Measurements from ENCODE around the gene MFGE8. TPM values are rescaled to one million over a fixed set of nuclear protein-coding genes. Genes with fewer than 3 reads are reported as not detected.

MFGE8 gene
- total RNA-seq, 1 experiment from 2014 or later, result 141 TPM

- no peak for DNase-seq (ENCODE audit: low read depth)
- in situ Hi-C loops (cut with HindIII; ENCODE audit: low pct_unique_long_range_greater_than_20kb, low sequenced_read_pairs), result no loop called here
These were observed 10.9 kb downstream of the MFGE8 start for GRCh38 chr15:88902221-88902835.

DNA sequence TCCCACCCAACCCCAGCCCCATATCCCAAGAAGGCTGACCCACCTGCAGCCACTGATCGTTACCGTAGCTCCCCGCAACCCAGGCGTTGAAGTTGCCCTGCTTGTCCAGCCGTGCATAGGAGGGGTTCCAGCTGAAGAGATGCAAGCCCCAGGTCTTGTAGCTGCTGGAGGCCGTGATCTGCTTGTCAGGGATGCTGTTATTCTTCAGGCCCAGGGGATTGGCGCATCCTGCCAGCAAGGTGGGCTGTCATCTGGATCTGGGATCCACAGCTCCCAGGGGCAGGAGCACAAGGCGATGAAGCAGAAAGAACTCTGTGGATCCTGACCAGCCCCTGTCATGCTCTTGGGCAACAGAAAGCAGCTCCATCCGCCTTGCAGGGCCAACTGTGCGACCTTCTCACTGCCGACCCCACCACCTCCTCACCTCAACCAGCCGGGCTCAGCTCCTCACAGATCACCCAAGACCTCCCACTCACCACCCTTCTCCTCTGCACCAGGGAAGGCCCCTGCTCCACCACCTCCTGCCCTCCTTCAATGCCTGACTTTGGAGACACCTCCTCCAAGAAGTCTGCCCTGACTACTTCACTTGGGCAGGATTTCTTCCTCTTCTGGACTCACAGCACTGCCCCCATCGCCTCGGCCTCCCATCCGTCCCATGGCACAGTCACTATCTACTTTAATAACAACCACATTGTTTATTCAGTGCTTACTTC is 11.5 kb downstream of the MFGE8 start:
- in situ Hi-C loops (cut with HindIII; ENCODE audit: low pct_unique_long_range_greater_than_20kb, low sequenced_read_pairs), result no loop called here

DNA sequence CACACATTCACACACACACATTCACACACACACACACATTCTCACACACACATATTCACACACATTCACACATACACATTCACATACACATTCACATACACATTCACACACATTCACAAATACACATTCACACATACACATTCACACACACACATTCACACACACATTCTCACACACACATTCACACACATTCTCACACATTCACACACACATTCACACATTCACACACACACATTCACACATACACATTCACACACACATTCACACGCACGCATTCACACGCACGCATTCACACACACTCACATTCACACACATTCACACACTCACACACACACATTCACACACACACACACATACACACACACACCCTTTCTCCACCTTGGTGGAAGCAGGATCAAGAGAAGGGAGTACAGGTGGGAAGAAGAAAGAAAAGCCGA is 12.2 kb downstream of the MFGE8 start:
- in situ Hi-C loops (cut with HindIII; ENCODE audit: low pct_unique_long_range_greater_than_20kb, low sequenced_read_pairs), result no loop called here
- DNase-seq (ENCODE audit: low read depth), result no peak

More for the DNA sequence above, 11.5 kb downstream of the MFGE8 start:
- DNase-seq (ENCODE audit: low read depth), result no peak

GRCh38 chr15:88900309-88900981 is 12.7 kb downstream of the MFGE8 start:
- in situ Hi-C loops (cut with HindIII; ENCODE audit: low pct_unique_long_range_greater_than_20kb, low sequenced_read_pairs), result no loop called here
- DNase-seq (ENCODE audit: low read depth), result peak; percentile 83

DNA sequence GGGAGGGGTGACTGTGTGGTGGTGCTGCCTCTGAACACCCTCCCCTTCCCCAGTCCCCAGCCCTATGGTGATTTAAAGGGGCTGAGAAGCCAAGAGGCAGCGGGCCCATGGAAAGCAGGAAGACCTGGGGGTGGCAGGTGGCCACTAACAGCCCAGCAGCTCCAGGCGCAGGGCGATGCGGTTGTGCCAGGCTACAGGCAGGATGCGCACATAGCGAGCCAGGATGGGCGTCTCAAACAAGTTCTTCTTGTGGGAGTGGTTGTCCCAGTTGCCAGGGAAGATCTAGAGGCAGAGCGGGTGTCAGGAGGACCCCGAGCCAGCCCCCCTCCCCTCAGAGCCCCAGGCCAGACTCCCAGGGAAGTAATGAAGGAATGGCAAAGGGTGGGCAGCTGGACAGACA is 13.9 kb downstream of the MFGE8 start:
- in situ Hi-C loops (cut with HindIII; ENCODE audit: low pct_unique_long_range_greater_than_20kb, low sequenced_read_pairs), result no loop called here
- no peak for DNase-seq (ENCODE audit: low read depth)

- DNase-seq (ENCODE audit: low read depth), result no peak
These were observed 14.4 kb downstream of the MFGE8 start for GRCh38 chr15:88898736-88899135.

GRCh38 chr15:88897456-88898194 is 15.6 kb downstream of the MFGE8 start:
- in situ Hi-C loops (cut with HindIII; ENCODE audit: low pct_unique_long_range_greater_than_20kb, low sequenced_read_pairs), result no loop called here
- peak; percentile 86 for DNase-seq (ENCODE audit: low read depth)

More at GRCh38 chr15:88898736-88899135, 14.4 kb downstream of the MFGE8 start:
- in situ Hi-C loops (cut with HindIII; ENCODE audit: low pct_unique_long_range_greater_than_20kb, low sequenced_read_pairs), result no loop called here

GRCh38 chr15:88897142-88897455 is 16.1 kb downstream of the MFGE8 start:
- in situ Hi-C loops (cut with HindIII; ENCODE audit: low pct_unique_long_range_greater_than_20kb, low sequenced_read_pairs), result no loop called here
- DNase-seq (ENCODE audit: low read depth), result no peak

DNA sequence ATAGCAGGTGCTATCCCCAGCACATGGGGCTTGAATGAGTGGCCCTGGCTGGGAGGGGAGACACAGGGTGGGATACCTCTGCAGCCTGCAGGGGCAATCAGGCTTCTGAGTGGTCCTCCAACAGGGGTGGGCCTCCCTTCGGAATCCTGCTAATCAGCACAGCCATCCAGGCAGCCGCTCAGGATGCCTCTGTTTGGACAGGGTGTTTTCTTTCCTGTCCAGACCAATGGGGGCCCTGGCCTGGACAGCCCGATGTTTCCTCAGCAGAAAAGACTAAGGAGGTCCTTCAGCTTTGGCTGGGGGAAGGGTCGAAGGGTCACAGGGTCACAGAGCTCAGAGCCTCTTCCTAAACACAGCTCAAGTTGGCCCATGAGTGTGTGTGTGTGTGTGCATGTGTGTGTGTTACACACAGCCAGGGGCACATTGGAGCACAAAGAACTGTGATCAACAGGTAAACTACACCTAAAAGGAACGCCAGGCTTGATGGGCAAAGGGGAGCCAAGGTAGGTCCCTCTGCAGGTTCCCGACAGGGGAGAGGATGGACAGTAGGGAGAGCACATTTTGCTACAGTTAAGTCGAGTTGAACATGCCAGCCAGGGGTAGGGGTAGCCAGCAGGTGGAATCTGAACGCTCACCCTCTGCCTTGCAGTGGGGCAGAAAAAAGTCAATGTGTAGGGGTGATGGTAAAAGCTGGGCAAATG is 16.7 kb downstream of the MFGE8 start:
- no peak for DNase-seq (ENCODE audit: low read depth)
- in situ Hi-C loops (cut with HindIII; ENCODE audit: low pct_unique_long_range_greater_than_20kb, low sequenced_read_pairs), result no loop called here

GRCh38 chr15:88894819-88895767 is 18.1 kb downstream of the MFGE8 start, which contains the start of gene HAPLN3:
HAPLN3 (minus strand) TSS chr15:88895544; CDS start chr15:88887298, 8,246 bp downstream.
- peak; percentile 61 for DNase-seq (ENCODE audit: low read depth)
- in situ Hi-C loops (cut with HindIII; ENCODE audit: low pct_unique_long_range_greater_than_20kb, low sequenced_read_pairs), result no loop called here

GRCh38 chr15:88894348-88894818 is 18.8 kb downstream of the MFGE8 start:
- no peak for DNase-seq (ENCODE audit: low read depth)
- in situ Hi-C loops (cut with HindIII; ENCODE audit: low pct_unique_long_range_greater_than_20kb, low sequenced_read_pairs), result no loop called here

- no peak for DNase-seq (ENCODE audit: low read depth)
- in situ Hi-C loops (cut with HindIII; ENCODE audit: low pct_unique_long_range_greater_than_20kb, low sequenced_read_pairs), result no loop called here
These were observed 21.5 kb downstream of the MFGE8 start for GRCh38 chr15:88891540-88892254.

DNA sequence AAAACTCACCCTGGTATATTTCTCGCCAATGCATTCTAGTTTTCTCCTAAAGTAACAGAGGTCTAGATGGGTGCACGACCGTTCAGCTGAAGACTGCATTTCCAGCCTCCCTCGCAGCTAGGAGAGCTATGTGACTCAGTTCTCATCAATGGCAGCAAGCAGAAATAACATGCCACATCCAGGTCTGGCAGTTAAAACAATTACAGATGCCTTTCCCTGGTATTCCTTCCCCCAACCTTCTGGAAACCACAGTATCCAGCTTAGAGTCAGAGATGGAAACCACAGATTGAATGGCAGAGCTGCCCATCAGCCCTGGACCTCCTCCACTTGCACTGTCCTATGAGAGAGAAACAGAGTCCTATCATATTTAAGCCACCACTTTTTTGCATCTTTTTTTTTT is 22.7 kb downstream of the MFGE8 start:
- DNase-seq (ENCODE audit: low read depth), result peak; percentile 39
- in situ Hi-C loops (cut with HindIII; ENCODE audit: low pct_unique_long_range_greater_than_20kb, low sequenced_read_pairs), result no loop called here

DNA sequence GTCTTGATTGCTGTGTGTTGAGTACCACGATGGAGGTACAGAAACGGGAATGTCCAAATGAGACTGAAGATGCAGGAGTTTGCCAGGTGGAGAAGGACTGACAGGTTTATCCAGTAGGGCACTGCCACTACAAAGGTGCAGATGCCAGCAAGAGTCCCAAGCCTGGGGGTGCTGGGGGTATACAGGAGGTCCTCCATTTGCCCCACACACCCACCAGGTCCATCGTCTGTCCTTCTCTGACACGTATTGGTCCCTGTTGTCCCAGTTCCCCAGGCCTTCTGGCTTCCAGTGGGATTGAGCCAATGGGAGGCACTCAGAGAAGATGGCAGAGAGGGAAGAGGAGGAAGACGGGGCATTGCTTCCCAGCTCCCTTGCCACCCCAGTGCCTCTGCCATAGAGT is 24.5 kb downstream of the MFGE8 start:
- no peak for DNase-seq (ENCODE audit: low read depth)
- in situ Hi-C loops (cut with HindIII; ENCODE audit: low pct_unique_long_range_greater_than_20kb, low sequenced_read_pairs), result no loop called here

DNA sequence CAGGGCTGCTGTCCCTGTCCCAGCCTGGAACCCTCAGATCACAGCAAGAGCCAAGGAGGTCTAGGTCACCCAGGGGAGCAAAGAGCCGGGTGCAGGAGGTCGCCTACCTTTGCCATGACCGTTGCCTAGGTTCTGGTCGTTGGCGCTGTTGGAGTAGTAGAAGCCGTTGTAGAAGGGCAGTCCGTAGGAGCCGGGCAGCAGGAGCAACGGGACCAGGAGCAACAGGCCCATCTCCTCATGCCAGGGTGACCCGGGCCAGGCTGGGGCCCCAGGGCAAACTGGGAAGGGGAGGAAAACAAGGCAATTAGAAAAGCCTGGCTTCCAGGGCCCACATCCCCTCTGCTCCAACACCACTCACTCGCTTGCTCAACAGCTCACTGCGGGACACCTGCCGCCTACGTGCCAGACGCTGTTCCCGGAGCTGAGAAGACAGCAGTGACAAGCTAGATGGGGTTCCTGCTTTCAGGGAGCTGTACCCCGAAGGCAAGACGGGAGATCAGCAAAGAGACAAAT is 26.1 kb downstream of the MFGE8 start:
- no peak for DNase-seq (ENCODE audit: low read depth)
- in situ Hi-C loops (cut with HindIII; ENCODE audit: low pct_unique_long_range_greater_than_20kb, low sequenced_read_pairs), result no loop called here

DNA sequence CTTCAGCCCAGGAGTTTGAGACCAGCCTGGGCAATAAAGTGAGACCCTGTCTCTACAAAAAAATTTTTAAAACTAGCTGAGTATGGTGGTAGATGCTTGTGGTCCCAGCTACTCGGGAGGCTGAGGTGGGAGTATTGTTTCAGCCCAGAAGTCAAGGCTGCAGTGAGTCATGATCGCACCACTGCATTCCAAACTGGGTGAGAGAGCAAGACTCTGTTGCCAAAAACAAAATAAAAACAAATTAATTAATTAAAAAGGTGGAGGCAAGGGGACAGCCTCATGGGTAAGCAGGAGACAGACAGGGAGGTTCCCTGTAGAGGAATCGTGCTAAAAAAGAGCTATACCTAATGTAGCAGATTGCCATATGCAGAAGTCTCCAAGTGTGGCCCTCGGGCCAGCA is 30.4 kb downstream of the MFGE8 start:
- no peak for DNase-seq (ENCODE audit: low read depth)
- in situ Hi-C loops (cut with HindIII; ENCODE audit: low pct_unique_long_range_greater_than_20kb, low sequenced_read_pairs), result no loop called here

Measured in Caki2 (cell line).